ENCODE data around the gene PLCB1.
"Not testable (repeated sequence)": the region's sequence is repeated elsewhere in the genome, so short reads cannot be mapped to it uniquely, and the experiment has no call there.

Gene PLCB1

DNA sequence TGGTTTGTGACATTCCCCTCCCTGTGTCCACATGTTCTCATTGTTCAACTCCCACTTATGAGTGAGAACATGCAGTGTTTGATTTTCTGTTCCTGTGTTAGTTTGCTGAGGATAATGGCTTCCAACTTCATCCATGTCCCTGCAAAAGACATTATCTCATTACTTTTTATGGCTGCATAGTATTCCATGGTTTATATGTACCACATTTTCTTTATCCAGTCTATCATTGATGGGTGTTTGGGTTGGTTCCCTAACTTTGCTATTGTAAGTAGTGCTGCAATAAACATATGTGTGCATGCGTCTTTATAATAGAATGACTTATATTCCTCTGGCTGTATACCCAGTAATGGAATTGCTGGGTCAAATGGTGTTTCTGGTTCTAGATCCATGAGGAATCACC, 247.1 kb downstream of the PLCB1 start:
- not testable (repeated sequence) for DNase-seq

DNA sequence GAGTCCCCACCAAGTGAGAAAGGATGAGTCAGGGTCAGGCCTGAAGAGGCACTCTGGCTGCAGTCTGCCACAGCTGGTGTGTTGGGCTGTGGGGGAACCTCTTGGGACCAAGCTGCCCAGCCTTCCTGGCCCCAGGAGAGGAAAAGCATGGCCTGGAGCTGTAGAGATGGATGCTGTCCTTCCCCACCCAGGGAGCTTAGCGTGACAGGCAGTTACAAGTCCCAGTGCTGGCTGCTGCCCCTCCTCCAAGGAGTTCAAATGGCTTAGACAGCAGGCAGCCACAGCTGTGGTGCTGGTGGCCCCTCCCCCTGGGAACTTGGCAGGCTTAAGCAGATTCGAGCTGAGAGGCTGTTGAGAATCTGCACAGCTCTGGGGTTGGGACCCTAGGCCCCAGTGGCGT, 253.2 kb downstream of the PLCB1 start:
- peak in 2 of 3 experiments; percentile 3 to 10 for DNase-seq

DNA sequence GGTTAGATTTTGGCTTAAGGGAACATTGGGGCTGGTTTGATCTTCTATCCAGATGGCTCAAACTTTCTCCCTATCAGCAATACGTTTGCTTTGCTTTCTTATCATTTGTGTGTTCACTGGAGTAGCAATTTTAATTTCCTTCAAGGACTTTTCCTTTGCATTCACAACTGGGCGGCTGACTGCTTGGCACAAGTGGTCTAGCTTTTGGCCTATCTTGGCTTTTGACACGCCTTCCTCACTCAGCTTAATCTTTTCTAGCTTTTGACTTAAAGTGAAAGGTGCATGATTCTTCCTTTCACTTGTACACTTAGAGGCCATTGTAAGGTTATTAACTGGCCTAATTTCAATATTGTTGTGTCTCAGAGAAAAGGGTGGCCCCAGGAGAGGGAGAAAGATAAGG, 254.9 kb downstream of the PLCB1 start:
- no peak for DNase-seq

DNA sequence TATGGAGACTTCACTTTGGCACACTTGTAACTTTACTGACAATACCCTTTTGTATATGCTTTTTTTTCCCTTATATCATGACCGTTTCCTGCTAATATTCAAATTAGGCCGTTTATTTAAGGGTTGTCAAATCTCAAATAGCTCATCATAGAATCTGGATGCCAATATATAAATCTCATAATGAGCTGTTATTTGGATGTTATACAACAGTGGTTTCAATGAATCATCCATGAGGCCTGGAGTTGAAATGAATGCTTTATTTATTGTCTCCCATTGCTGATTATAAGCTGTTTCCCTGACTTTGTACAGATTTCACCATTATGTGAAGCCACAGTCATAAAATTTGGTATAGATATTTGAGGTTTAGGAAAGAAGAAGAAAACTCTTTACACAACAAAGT, 256.1 kb downstream of the PLCB1 start:
- DNase-seq: no peak

DNA sequence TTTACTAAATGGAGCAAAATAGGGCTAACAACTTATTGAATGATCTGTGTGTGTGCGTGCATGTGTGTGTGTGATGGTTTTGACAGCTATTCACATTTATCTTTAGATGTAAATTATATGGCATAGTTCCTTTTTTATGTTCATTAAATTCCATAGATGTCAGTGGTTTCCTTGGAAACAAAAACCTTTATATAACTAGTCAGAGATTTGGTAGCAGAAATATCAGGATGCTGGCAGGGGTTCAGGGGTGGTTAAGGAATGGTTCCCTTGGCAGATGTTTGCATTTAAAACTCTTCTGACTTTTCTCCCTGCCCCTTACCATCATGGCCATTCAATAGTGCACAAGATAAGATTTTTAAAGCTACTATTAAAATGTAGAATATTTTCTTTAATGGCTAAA, 256.6 kb downstream of the PLCB1 start:
- DNase-seq: no peak

DNA sequence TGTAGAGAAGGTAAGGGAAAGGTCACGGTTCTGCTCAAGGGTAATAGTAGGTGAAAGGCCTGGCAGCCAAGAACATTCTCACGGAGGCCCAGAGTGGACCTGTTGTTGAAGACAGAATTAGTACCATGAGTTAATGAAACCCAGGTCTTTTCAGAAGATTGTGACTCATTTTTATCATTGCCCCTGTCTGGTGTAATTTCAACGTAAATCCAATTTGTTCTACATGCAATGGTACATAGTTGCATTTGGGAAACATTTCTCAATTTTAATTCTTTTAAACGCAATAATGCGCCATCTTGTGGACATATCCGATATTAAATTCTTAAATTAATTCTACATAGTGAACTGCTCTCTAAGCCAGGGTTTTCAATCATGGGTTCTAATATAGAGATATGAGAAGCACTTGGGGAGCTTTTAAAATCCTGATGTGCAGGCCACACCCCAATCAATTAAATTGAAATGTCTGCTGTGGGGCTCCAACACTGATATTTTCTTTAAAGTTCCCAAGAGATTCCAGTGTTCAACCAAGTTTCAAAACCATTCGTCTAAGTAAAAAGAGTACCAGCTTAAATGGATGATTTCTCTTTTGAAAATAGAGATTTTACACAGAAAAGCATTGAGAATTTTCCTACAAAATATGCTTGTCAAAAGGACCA, 257.4 kb downstream of the PLCB1 start:
- DNase-seq: peak; percentile 20 to 79 (median 75)

DNA sequence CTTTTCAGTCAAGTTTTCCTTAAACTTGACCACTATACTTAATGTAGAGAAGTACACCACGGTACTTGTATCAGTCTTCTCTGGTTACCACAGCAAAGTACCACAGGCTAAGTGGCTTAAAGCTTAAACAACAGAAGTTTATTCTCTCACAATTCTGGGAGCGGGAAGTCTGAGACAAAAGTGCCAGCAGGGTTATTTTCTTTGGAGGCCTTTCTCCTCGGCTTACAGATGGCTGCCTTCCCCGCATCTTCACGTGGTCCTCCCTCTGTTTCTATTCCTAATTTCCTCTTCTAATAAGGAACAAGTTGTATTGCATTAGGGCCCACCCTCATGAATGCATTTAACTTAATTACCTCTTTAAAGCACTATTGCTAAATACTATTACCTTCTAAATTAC, 258.0 kb downstream of the PLCB1 start:
- DNase-seq: no peak

DNA sequence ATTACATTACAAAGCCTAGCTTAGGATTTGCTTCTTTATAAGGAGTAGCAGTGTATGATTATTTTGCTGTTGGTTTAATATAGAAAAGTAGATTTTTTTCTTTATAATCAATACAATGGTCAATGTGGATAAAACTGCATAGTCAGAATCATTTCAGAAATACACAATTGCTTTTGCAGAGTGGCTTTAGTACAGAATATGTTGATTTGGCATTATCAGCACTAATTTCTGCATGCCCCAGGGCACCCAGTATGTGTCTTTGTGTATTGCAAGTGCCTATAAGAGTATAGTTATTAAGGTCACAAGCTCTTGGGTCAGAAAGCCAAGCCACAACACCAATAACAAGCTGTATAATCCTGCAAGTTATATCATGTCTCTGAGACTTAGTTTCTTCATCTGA, 258.4 kb downstream of the PLCB1 start:
- DNase-seq: peak in 2 of 3 experiments; percentile 1 to 23

DNA sequence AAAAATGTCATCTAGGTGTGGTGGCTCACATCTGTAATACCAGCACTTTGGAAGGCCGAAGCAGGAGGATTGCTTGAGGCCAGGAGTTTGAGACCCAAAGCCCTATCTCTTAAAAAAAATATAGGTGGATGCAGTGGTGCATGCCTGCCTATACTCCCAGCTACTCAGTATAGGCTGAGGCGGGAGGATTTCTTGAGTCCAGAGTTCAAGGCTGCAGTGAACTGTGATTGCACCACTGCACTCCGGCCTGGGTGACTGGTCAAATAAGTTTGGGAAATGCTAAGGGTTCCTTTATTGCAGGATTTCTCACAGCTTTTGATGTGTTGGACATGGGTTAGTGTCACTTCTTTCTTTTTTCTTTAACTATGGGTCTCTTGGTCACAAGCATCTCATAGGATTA, 261.3 kb downstream of the PLCB1 start:
- DNase-seq: no peak

DNA sequence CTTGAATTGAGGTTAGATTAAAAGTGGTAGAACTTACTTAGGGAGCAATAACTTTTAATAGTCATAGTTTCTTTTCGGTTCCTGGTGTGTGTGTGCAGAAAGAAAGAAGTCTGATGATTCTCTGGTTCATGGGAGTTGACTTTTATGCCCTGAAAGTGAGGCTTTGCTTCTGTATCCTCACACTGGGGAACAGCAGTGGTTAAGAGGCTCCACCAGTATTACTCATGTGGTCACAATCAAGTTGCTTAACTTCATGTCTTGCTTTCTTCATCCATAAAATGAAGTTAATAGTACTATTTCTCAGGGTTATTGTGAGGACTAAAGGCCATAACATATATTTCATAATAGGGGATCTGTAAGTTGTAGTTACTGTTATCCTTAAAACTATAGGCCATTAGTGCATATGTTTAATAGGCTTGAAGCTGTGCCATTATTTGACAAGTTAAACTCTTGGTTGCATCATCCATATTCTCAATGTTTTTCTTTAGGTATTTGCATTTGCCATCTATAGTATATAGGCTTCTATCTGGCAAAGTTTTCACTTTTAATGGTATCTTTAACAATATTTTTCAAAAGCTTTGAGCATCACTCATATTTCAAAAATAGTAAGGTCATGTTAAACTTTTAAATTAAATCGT, 262.4 kb downstream of the PLCB1 start:
- no peak for DNase-seq

DNA sequence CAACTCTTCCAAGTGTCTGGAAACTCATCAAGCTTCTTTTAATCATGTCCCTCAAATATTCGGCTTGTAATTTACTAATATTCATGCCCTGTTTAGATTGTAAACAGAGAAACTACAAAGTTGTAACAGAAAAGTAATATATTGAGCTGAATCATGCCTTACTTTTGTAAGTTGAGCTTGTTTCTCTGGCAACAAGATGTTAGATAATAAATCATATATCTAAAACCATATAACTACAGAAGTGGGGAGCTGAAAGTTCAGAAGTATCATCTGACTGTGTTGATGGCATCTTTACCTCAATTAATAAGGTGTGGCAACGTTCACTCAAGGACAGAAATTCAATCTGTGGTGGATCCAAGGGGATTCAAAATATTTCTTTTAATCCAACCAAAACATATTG, 263.9 kb downstream of the PLCB1 start:
- no peak for DNase-seq

DNA sequence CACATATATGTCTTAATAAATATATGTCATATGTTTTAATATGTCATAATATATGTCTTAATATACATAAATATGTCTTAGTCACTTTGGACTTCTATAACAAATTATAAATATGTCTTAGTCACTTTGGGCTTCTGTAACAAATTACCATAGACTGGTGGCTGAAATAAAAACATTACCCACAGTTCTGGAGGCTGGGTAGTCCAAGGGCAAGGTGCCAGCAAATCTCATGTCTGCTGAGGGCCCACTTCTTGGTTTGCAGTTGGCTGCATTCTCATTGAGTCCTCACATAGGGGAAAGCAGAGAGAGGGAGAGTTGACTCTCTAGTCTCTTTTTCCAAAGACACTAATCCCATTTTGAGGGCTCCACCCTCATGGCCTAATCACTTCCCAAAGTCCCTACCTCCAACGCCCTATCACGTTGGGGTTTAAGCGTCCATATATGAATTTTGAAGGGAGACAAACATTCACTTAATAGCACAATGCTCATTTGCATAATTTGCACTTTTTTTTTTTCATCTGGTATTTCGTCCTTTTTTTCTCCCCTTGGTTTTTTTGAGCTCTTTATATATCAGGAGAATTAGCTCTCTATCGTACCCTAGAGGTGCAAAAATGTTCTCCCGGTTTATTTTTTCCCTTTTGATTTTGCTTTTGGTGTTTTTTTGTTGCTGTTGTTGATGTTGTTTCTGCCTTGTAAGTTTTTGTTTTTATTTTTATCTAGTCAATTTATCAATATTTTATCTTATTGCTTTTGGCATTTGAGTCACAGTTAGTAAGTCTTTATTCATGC, 266.4 kb downstream of the PLCB1 start:
- DNase-seq: no peak

DNA sequence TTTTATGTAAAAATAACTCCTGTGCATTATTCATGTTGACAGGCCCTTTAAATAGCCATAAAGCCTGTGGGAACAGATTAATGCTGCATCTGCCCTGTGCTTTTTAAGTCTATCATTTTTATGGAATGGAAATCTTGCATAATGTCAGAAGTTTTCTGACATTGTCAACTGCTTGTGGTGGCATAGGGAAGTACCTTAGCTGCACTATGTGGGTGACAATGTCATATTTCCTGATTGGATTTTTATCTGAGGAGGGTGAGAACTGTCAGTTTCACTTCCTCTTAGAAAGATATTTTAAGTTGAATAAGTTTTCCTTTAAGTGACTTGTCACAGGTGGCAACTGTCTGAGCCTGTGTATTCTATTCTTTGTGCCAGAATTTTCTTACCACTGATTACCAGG, 267.9 kb downstream of the PLCB1 start:
- DNase-seq: no peak

DNA sequence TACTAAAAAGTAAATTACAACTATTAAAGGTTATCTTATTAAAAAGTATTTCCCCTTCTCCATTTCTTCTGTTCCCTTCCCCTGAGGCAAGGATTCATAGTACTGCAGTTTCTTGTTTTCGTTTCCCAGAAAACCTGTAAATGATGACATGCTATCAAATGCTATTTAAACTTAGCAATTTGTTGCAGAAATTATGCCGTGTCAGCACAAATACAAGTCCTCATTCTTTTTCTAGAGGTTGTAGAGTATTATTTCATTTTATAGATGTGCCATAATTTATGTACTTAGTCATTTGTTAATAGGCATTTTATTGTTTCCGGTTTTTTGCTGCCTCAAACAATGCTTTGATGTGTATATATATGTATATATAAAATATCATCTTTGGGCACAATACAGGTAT, 268.4 kb downstream of the PLCB1 start:
- peak in 1 of 3 experiments; percentile 25 for DNase-seq

DNA sequence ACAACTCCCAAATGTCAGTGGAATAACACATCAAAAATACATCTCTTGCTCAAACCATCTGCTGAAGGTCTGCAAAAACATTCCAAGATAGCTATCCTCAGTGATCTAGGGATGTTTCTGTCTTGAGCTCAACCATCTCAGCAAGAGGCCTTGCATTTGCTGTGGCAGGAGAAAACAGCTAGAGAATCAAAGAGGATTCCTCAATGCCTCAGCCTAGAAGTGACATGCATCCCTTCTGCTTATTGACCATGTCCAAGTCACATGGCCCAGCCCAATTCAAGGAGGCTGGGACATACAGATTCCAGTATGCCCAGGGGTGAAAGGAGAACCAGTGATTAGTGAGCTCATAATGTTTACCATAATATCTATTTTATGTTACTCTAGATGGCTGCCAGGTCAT, 269.5 kb downstream of the PLCB1 start:
- DNase-seq: peak in 1 of 3 experiments; percentile 18

DNA sequence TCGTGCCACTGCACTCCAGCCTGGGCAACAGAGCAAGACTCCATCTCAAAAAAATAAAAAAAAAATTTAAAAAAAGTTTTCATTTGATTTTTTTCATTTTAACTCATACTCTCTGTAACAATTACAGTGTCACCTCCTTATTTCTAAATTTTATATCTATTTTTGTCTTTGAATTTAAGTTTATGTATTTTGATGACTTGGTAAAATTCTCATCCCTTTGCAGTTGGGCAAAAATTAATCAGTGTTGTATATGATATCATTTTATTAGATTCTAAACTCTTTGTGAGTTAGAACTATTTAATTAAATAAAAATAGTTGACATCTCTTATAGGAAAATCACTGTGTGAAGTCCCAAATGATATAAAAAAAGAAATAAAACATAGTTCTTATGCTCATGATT, 270.7 kb downstream of the PLCB1 start:
- no peak for DNase-seq

DNA sequence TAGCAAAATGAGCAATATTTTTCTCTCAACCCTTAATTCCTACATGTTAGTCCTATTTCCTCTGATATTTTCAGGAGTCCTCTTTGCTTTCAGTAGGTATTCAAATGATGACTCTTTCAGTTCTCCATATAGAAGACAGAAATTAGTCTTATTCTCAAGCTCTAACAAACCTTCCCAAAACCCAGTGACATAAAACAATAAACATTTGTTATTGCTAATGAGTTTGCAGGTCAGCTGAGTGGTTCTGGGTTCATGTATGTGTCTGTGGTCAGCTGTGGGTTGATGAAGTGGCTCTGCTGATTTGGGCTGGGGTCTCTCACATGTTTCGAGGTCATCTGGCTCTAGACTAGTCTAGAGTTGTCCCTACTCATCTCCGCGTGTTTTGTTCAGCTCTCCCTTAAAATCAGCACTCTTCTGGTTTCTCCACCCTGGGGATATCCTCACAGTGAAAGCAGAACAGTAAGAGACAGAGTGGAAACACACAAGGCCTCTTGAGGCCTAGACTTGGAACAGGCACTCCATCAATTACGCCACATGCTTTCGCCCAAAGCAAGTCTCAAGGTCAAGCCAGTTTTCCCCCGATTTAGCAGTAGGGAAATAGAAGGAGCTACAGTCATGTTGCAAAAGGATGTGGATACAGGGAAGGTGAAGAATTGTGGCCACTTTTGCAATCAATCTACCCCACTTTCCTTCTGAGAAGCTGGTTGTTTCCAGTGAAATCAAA, 273.0 kb downstream of the PLCB1 start:
- no peak for DNase-seq

DNA sequence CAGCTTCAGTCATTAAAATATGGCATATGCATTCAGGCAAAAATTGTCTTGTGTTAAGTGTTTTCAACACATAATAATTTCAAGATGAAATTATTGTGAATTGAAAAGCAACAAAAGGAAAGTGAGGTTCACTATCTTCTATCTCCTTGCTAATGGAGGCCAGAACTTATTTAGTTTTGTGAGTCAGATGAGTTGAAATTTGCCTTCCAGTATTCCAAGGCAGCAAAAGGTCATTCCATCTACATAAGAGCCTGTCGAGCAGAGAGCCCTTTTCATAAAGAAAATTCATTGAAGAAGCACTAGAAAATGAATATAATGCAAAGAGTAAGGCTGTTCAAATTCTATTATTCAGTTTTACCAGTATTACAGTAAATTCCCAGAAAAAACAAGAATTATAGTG, 274.3 kb downstream of the PLCB1 start:
- DNase-seq: no peak

DNA sequence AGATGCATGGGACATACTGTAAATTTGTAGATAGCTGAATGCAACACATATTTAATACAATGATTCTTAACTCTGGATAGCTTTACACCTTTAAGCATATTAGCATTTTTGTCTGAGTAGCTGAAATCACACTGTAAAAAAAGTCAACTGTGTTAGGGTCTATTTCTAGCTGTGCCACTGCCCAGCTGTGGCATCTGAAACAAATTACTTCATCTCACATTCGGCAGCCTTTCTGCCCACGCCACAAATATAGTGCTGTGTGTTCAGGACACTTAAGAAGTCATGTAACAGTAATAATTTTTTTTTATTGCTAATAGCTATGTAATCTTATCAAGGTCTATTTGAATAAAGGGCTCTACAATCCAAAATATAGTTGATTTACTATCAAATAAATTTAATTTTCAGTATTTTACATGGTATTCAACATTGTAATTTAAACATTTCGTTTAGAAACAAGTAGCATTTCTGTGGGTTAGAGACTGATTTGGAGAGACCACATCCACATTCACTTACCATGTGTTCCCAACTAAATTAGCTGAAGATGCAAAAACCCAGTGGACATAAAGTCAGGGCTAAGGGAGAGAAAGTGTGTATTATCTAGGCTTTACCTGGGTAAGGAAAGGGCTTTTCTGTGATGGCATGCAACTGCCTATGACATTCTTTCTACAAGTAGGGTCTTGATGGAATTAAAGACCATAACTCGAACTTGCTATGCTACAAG, 276.7 kb downstream of the PLCB1 start:
- no peak for DNase-seq

DNA sequence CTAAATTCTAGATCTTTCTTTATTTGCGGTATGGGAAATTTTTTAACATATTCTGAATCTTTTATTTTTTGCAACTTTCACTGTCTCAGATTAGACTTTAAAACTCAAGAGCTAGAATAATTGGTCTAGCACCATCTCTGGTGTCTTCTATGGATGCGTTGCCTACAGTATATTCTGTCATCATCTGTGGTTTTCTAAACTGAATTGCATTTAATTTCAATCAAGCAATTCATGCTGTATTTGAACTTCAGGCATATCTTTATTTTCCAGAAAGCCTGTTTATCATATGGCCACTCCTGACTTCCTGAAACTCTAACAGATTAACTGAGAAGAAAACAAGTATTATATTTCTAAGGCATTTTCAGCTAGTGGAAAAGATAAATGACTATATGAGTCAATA, 281.6 kb downstream of the PLCB1 start:
- no peak for DNase-seq

DNA sequence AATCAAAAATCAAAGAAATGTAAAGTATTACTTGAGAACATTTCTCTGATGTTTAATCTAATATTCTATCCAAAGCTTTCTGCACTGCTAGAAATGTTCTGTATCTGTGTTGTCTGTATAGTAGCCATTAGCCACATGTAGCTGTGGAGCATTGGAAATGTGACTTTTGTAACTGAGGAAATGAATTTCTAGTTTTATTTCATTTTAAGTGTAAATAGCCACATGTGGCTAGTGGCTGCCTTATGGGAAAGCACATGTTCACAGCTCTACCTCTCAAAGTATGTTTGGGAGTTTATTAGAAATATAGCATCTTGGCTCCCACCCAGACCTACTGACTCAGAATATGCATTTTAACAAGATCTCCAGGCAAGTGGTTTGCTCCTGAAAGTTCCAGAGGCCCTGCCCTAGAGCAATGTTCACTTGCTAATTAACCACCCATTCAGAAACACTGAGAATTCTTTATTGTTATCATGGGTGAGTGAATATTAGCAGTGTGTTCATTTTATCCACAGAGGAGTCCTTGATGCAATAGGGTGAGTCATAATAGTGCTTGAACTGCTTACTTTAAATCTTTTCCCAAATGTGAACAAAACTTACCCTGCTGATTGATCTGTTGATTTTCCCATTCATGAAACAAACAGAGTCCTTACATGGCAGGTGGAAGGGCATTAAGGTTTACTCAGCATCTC, 282.7 kb downstream of the PLCB1 start:
- DNase-seq: peak in 2 of 3 experiments; percentile 50 to 84

DNA sequence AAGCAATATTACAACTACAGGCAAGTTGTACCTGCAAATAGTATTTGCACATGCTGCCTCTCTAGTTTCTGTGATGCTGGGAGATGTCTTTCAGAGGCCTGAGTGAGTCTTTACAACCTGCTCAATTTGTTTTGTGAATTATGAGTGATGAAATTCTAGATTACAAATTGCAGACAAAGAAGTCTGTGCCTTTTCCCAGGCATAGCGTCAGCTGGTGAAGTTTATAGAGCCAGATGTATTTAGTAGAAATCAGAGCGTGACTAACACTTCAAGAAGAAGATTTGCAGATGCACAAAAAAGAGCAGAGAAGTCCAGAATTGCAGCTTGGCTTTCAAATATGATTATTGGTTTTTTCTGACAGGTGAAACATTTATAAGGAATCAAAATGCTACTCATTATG, 289.9 kb downstream of the PLCB1 start:
- peak in 1 of 3 experiments; percentile 21 for DNase-seq

Measured in NCI-H1417 (cell line).